GM18873 (cell line): Measurements from ENCODE around the gene ERCC2.

Experiments used
- ATAC-seq: cut with Tn5 transposase; IDR thresholded peaks from one replicate; pipeline ENCODE4 v1.9.1; 2021; ENCODE audit warnings: mild to moderate bottlenecking, moderate library complexity, moderate number of reproducible peaks; ENCODE audit not compliant: unreplicated experiment, low FRiP score

The ERCC2 gene

DNA sequence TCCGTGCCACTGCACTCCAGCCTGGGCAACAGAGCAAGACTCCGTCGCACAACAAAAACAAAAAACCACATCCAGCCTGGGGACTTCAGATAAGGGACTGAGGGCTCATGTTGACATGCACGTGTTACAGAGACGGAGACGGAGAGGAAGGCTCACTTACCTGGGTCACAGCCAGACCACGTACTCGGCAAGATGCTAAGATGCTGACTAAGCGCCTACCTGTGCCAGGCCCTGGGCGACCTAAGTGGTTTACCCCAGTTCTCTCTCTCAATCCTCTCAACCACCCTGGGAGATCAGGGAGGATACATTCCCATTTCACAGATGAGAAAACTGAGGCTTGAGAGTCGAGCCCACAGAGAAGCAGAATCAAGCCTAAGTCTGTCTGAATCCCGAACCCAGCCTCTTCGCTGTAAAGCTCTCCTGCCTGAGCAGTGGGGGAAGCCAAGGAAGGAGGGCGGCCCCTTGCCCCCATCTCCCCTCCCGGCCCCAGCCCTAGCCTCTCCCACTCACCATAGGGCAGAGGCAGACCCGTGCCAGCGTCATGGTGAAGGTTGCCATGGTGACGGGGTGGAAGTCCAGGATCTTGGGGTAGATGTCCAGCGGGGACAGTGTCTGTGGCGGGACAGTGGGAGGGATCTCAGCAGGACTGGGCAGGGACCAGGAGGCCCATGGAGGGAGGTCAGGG lies 13.5 kb downstream of the ERCC2 start:
- no peak for ATAC-seq

DNA sequence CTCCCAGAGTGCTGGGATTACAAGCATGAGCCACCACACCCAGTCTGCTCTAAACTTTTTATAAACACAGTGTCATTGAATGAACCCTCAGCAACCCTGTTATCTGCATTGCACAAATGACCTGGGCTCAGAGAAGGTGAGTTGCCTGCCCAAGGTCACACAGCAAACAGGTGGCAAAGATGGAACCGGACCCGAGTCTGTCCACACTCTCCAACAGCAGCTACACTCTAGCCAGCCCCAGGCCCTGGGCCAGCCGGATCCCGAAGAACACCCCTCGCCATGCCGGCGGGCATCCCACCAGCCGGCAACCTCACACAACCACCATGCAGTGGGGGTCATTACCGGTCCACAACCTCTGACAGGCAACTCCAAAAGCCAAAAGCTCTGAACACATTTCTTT lies 14.5 kb downstream of the ERCC2 start:
- no peak for ATAC-seq

DNA sequence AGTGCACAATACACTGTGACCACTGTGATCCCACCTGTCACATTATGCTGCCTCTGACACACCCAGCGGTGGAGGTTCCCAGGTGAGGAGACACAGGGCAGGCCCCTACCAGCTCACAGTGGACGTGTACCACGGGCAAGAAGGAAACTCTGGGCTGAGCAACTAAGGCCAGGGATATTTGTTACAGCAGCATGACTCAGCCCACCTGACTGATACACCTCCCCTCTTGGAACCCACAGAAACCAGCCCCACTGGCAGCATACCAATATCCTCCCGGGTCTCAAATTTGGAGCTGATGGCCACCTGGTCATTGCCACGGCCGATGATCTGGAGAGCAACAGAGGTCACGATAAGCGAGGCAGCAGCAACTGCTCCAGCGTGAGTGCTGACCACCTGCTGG lies 15.0 kb downstream of the ERCC2 start:
- no peak for ATAC-seq

DNA sequence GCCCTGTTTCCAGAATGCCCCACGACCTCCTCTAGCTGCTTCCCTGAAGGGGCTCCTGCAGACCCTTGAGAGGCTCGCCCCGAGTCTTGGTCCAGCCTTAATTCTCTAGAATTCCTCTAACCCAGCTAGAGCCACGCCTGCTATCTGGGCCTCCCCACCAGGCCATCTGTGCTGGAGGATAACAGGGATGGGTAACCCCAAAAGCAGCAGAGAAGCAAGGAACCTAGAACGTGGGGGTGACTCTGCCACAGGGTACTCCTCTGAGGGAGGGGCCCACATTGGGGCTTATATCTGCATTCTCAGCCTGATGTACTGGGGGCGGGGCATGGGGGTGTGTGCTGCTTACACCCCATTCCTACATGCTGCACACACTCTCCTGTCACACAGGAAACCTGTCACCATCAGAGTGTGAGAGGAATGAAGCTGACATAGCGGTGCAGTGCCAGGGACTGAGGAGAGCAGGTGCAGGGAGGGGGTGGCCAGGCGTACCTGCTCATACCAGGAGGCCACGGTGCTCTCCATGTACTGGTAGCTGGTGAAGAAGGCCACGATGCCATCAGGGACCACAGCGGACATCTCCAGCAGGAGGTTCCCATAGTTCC lies 16.0 kb downstream of the ERCC2 start:
- no peak for ATAC-seq

DNA sequence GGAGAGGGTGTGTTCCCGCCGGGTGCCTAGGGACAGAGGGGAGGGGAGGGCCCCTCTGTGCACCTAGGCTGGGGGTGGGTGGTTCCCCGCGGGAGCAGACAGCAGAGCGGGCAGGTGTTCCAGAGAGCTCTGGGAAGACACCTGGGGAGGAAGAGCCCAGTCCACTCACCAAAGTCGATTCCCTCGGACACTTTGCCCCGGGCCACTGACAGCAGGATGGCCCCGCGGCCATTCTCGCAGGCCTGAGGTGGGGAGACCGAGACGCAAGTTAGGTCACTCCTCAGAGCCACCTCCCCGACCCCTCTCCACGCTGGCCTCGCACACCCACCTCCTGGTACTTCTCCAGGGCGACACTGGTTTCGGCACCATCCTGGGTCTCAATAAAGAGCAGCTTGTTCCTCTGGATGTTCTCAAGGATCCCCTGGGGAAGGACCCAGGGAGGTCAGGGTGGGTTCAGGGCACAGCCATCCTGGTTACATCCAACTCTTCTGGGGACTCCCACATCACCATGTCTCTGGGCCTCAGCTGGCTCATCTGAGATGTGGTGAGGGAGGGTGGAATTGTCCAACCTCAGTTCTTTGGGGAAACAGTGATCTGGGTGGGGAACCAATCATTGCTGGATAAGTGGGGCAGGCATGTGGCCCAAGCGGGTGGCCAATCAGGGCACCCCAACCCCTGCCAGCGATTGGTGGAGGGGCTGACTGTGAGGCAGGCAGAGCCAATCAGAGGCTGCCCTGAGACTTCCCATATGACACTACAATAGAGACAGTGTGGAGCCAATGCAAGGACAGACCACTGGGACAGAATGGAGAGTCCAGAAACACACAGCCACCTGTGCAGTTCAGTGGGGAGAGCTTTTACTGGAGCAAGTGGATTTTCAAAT lies 17.2 kb downstream of the ERCC2 start:
- ATAC-seq = no peak

DNA sequence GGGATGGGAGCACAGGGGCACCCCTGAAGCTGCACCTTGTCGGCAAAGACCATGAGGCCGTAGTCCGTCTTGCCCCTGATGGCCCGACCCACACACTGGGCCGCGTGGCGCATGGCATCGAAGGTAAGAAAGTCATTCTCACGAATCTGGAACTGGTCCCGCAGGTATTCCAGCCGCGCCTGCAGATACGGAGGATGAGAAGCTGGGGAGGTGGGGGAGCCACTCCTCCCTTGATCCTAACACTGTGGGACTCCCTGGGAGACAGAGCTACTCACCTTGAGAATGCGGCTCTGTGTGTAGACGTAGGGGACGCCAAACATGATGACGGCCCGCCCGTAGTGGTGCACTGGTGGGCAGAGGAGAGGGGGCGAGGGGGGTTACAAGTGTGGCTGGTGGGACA lies 17.9 kb downstream of the ERCC2 start:
- no peak for ATAC-seq

DNA sequence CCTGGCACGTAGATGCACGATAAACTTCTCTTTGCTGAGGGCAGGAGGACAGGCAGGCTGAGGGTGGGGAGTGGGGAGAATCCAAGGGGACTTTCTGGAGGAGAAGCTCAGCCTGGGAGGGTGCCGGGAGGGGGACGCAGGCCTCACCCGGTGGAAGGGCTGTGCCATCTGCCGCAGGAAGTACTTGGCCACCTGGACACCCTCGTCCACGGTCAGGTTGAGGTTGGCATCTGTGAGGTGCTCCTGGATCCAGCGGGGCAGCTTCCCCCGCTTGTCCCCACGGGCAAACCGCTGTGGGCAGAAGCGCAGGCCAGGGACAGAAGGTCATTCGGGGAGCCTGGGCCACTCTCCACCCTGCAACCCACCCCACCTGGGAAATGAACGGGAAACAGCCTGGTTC lies 18.3 kb downstream of the ERCC2 start:
- ATAC-seq = no peak

DNA sequence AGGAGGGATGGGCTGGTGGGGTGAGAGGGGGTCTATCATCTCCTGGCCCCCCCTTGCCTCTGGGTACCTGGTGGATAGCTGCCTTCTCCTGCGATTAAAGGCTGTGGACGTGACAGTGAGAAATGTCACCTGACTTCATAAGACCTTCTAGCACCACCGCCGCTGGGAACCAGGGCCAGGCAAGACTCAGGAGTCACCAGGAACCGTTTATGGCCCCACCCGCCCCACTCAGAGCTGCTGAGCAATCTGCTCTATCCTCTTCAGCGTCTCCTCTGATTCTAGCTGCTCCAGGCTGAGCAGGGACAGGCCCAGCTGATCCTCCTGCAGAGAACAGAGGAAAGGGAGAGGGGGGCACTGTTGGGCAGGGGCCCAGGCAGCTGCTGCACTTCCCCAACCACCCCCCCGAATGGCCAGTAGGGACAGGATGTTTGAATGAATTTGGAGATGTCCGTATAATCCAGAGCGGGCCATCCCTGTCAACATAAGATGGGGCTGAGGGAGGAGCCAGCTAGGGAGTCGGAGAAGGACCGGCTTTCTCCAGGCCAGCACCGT lies 18.9 kb downstream of the ERCC2 start:
- no peak for ATAC-seq

DNA sequence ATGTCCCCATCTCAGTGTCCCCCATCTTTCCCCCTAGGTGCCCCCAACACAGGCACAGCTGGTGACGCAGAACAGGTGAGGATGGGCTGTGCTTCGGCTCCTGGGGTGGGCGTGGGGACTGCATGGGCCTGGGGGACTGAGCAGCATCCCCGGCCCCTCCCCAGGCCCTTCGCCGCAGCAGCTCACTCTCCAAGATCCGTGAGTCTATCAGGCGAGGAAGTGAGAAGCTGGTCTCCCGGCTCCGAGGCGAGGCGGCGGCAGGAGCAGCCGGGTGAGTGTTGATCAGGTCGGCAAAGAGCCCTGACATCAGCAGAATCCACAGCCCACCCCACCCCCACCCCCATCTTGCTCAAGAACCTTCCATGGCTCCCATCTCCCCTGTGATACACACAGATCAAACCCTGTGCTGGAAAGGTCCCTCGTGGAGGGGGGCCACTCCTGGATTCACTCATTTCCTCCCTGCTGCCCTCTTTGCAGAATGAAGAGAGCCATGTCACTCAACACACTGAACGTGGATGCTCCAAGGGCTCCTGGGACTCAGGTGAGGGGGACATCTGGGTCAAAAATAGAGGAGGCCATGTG lies 19.8 kb downstream of the ERCC2 start:
- no peak for ATAC-seq

DNA sequence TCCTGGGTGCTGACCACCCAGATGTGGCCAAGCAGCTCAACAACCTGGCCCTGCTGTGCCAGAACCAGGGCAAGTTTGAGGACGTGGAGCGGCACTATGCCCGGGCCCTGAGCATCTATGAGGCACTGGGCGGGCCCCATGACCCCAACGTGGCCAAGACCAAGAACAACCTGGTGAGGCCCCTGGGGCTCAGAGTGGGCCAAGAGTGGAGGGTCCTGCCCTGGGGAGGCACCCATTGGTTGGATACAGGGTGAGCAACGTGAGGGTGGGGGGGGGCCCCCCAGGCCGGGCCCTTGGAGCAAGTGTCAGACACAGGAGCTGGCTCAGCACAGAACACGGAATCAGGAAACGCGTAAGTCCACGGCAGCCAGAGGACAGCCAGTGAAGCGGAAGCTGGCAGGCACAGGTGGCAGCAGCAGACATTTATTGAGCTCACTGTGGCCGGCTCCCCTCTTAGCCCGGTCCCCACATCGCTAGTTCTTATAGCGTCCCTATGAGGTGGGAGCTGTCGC lies 20.9 kb downstream of the ERCC2 start:
- ATAC-seq = no peak

DNA sequence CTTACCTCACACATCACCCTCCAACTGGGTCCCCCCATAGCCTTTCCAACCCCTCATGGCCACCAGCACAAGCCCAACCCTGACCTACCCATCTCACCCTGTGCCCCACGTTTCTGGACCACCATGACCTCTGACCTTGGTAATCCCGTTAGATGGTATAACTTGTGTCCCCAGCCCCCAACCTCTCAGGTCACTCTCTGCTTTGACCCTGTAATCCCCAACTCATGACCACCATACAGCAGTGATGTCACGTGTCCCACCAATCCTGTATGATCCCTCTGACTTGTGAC lies 21.3 kb downstream of the ERCC2 start:
- no peak for ATAC-seq

DNA sequence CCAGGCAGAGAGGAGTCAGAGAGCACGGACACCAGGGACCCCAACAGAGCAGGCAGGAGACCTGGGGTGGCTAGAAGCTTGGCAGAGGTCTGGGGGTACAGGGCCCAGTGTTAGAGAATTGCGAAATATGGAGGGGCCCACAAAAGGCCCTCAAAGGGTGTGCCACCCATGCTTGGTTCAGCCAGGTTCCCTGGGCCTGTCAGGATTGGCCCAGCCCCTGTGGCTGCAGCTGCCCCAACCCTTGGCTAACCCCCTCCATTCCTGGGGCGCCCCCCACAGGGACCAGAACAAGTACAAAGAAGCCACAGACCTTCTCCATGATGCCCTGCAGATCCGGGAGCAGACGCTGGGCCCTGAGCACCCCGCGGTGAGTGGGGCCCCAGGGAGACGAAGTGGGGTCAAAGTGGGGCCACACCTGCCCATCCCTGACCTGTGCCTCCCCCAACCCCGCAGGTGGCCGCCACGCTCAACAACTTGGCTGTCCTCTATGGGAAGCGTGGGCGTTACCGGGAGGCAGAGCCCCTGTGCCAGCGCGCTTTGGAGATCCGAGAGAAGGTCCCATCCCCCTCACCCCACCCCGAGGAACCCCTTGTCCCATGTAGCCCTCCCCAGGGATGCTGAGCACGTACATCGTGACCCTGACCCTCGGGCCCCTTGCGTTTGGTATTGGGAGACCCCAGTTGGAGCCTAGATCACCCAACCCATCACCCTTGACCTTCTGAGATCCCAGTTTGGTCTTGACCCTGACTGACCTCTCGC lies 21.8 kb downstream of the ERCC2 start:
- no peak for ATAC-seq

DNA sequence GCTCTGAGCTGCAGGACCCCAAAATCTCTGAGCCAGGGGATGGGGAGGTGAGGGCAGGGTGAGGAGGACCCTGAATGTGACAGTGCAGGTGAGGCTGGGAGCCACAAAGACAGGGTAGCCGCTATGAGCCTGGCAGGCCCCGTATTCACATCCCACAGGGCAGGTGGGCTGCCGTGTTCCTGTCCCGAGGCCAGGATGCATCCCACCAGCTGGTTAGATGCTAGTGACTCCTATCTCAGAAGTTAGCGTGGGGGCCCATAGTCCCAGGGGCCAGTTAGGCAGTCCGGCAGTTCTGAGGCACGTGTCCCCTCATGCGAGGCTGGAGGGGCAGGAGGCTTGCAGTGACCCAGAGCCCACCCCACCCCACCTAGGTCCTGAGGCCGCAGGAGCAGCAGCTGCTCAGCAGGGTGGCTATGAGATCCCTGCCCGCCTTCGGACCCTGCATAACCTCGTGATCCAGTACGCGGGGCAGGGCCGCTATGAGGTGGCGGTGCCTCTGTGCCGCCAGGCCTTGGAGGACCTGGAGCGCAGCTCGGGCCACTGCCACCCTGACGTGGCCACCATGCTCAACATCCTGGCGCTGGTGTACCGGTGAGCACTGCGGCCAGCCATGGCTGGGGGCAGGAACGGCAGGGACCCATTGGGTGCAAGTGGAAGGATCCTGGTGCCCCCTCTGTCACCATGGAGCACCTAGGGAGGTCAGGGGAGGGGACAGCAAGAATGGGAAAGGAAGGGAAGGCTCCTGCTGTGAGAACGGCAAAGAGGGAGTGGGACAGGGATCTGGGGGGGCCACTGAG lies 22.6 kb downstream of the ERCC2 start:
- ATAC-seq = no peak

DNA sequence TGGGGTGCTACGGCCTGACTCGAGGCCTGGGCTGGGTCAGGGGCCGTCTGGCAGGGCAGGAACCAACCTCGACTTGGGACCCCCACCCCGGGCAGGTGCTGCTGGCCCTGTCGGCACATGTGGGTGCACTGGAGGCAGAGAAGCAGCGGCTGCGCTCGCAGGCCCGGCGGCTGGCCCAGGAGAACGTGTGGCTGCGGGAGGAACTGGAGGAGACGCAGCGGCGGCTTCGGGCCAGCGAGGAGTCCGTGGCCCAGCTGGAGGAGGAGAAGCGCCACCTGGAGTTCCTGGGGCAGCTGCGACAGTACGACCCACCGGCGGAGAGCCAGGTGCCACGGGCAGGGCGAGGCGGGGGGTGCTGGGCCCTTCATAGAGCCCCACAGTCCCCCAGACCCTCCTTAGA lies 23.9 kb downstream of the ERCC2 start:
- no peak for ATAC-seq

DNA sequence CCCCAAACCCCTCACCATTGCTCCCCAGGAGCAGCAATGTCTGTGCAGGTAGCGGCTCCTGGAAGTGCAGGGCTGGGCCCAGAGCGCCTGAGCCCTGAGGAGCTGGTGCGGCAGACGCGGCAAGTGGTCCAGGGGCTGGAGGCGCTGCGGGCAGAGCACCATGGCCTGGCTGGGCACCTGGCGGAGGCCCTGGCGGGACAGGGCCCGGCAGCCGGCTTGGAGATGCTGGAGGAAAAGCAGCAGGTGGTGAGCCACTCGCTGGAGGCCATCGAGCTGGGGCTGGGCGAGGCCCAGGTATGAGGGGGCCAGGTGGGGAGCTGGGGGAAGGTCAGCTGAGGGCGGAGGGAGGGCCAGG lies 24.9 kb downstream of the ERCC2 start:
- no peak for ATAC-seq

DNA sequence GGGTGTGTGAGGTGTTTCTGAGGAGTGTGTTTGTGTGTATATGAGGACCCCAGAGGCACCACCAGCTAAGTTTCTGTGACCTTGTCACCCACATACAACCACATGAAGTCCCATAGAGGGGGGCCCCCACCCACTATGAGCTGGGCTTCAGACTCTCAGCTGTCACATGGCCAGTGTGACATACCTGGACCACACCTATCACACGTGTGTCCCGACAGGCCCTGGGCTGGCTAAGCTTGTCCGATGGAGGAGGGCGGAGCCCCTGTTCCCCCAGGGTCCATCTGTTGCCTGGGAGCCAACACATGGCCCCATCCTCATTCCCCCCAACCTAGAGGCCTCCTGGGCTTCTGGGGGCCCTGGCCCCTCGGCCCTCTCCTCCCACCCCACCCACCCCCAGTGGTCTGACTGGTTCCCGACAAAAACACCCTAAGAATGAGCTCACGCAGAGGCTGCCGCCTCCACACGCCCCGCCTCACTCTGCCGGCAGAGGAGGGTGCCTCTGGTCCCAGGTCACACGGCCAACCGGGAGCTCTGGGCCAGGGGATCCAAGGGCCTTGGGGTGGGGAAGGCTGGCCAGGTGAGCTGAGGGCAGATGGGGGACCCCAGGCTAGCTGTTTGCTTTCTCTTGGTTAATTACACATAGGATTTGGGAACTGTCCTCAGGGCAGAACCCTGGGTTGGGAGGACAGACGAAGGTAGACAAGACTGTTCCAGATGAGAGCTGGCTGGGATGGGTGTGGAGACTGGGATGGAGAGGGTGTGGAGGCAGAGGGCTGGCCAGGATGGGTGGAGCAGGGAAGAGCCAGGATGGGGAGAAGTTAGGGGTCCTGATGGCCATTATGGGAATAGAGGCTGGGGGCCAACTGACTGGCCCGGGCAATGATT lies 25.5 kb downstream of the ERCC2 start:
- no peak for ATAC-seq

DNA sequence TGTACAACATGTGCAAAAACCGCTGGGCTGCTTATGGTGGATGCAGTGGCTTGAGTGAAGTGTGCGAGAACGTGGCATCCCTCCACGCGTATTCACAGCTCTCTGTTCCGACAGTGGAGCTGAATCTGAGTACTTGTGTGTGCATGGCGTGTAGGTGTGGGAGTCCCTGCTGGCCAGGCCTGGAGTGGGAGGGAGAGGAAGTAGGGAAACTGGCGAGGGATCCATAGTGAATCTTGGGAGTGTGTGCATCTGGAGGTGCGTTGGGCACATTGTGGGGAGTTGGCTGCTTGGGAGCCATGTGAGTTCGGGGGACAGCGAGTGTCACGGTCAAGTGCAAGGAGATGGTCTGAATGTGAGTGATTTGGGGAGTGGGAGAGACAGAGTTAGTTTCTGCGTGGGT lies 27.5 kb downstream of the ERCC2 start:
- ATAC-seq = no peak

DNA sequence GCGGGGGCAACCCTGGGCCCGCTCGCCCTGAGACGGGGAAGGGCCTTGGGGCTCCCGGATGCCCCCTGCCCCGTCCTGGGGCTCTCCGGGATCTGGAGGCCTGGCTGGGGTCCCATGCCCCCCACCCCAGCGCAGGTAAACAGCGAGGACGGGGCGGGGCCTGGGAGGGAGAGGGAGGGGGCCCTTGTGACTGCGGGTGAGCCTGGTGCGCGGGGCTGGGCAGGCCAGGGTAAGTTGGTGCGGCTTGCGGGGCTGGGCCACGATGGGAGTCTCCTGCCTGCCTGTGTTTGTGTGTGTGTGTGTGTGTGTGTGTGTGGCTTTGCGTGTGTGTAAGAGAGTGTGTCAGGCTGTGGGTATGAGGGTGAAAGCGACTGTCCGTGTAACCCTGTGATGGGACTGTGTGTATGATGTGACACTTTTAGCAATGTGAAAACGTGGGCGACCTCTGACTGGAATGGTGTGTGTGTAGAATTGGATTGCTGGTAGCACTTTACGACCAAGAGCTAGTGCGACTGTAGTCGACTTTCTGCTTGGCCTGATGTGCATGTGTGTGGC lies 29.4 kb downstream of the ERCC2 start:
- ATAC-seq = no peak
